Measurements from ENCODE around the gene INPP5D. TPM values are rescaled to one million over a fixed set of nuclear protein-coding genes. Genes with fewer than 3 reads are reported as not detected.

The INPP5D gene
- total RNA-seq (2016; rRNA removed; fragmentation: Illumina TruSeq; extraction: Trizol) = 17.7 and 18.0 TPM in 2 replicates
- total RNA-seq (2016; cell fraction: cytosol; rRNA removed; fragmentation: Illumina TruSeq; extraction: Trizol; ENCODE audit: low read depth) = 4.6 and 5.5 TPM in 2 replicates
- total RNA-seq (2016; cell fraction: insoluble cytoplasmic fraction; rRNA removed; fragmentation: Illumina TruSeq; extraction: Trizol) = 15.5 and 19.4 TPM in 2 replicates
- total RNA-seq (2016; cell fraction: membrane; rRNA removed; fragmentation: Illumina TruSeq; extraction: Trizol) = 12.4 TPM in 2 replicates
- 15.5 and 17.7 TPM in 2 replicates for total RNA-seq (2016; cell fraction: nucleus; rRNA removed; fragmentation: Illumina TruSeq; extraction: Trizol)
- polyA plus RNA-seq (2011; rRNA removed) = 16.1 and 16.7 TPM in 2 replicates
- 7.7 and 8.6 TPM in 2 replicates for polyA plus RNA-seq (2011; cell fraction: cytosol; rRNA removed)
- polyA plus RNA-seq (2011; cell fraction: nucleus; rRNA removed) = 55.2 and 72.1 TPM in 2 replicates
- polyA plus RNA-seq (2012) = 36.4 and 42.1 TPM in 2 replicates
- polyA plus RNA-seq (2016; cell fraction: cytosol; fragmentation: Illumina TruSeq; extraction: Trizol; ENCODE audit: low read depth) = 2.5 and 2.6 TPM in 2 replicates
- 16.3 and 21.7 TPM in 2 replicates for polyA plus RNA-seq (2016; cell fraction: insoluble cytoplasmic fraction; fragmentation: Illumina TruSeq; extraction: Trizol; ENCODE audit: low read depth)
- polyA plus RNA-seq (2016; cell fraction: membrane; fragmentation: Illumina TruSeq; extraction: Trizol; ENCODE audit: low read depth) = 8.3 and 8.6 TPM in 2 replicates
- polyA plus RNA-seq (2016; cell fraction: nucleus; fragmentation: Illumina TruSeq; extraction: Trizol; ENCODE audit: insufficient read depth, low read depth) = 28.7 and 30.7 TPM in 2 replicates
- 0.09 and 29.9 TPM in 2 replicates for polyA minus RNA-seq (2011; rRNA and poly(A)+ RNA removed; ENCODE audit: low replicate concordance)
- 15.4 and 25.3 TPM in 2 replicates for polyA minus RNA-seq (2011; cell fraction: cytosol; rRNA and poly(A)+ RNA removed)
- 36.4 and 40.5 TPM in 2 replicates for polyA minus RNA-seq (2011; cell fraction: nucleus; rRNA and poly(A)+ RNA removed)
- percentile 66 among the genes with signal in this experiment for Bru-seq, nascent RNA
- percentile 68 among the genes with signal in this experiment for BruChase-seq, experiment 1, labeled RNA remaining after a 6-hour chase
- BruChase-seq, experiment 2, labeled RNA remaining after a 2-hour chase = percentile 63 among the genes with signal in this experiment
- long read RNA-seq, experiment 1, full-length matches to known transcripts = 2 of 13 reads
- long read RNA-seq, experiment 1, partial matches to known transcripts = 8 of 13 reads
- long read RNA-seq, experiment 1, other reads (novel, unspliced or antisense) = 3 of 13 reads
- long read RNA-seq, experiment 2, full-length matches to known transcripts = 16 of 112 reads
- long read RNA-seq, experiment 2, partial matches to known transcripts = 51 of 112 reads
- long read RNA-seq, experiment 2, other reads (novel, unspliced or antisense) = 45 of 112 reads

DNA sequence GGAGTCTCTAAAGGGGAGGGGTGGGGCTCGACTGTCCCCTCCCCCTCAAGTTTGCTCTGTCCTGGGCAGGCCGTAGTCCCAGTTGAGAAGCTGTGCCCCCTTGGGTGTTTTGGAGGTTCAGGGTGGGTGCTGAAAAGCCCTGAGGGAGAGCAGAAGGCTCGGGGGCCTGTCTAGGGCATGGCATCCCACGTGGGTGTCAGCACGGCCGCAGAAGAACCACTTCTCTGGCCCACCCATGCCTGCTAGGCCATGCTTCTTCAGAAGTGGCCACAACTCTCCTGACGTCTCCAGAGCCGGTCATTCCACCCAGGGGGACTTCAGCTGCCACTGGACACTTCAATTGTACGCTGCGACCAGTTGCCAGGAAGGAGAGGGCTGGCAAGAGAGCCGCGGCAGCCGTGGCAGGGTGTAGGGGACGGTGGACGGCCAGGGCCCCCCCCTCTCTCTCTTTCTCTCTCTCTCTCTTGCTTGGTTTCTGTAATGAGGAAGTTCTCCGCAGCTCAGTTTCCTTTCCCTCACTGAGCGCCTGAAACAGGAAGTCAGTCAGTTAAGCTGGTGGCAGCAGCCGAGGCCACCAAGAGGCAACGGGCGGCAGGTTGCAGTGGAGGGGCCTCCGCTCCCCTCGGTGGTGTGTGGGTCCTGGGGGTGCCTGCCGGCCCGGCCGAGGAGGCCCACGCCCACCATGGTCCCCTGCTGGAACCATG lies at the start of gene INPP5D:
Gene INPP5D (plus strand): TSS at position 546 of the 704 bp plus-strand sequence. CDS start 137 bp downstream, at position 683.
- Histone ChIP-seq H3K9ac (ENCODE audit: insufficient read depth, low read depth, low read length) (peak within 1 kb of the TSS; percentile 72), H3K4me2 (ENCODE audit: low read depth, low read length) (peak within 1 kb of the TSS; percentile 97), H3K79me2 (ENCODE audit: insufficient read depth, low read length) (no peaks in the 10 kb centered on the region), H3K27me3 (ENCODE audit: control insufficient read depth in 1 of 2, insufficient read depth in 2 of 2, low read length in 2 of 2) (no peaks in the 10 kb centered on the region; a peak in 1 of 5 replicates), H3K4me1 (ENCODE audit: insufficient read depth, low read length) (peaks cover 65% of the 10 kb centered on the region), H3K36me3 (replicated peaks in 1 of 2; ENCODE audit: control insufficient read depth in 1 of 2, insufficient read depth in 2 of 2, low read length in 2 of 2) (no peaks in the 10 kb centered on the region), H4K20me1 (ENCODE audit: insufficient read depth, low read length) (0 out of 2 replicates have a peak, but pooled peaks cover 3% of the 10 kb centered on the region), H2AFZ (ENCODE audit: low read length) (peak within 1 kb of the TSS; percentile 24), H3K4me3 (replicated peaks in 1 of 3; ENCODE audit: insufficient read depth in 1 of 3, low read depth in 2 of 3, low read length in 3 of 3) (peak within 1 kb of the TSS; percentile 66 to 87 (median 80)), H3K27ac (ENCODE audit: extremely low read length, insufficient read depth, low read length) (peak within 1 kb of the TSS; percentile 82), H3K9me3 (ENCODE audit: low read length) (no peaks in the 10 kb centered on the region)
- CTCF ChIA-PET (ENCODE audit: low intra/inter-chr PET ratio, low total read pairs) = no interaction called here
- FAIRE-seq = no peak
- TSS peak; percentile 75 for BruUV-seq (replicated peaks)
- in situ Hi-C loops (cut with HindIII; ENCODE audit: extremely low pct_ligation_motif_present, low pct_unique_long_range_greater_than_20kb) = no loop called here
- ATAC-seq = peak; percentile 10
- POLR2A ChIA-PET = interaction anchor here (0.8 to 4.0 kb wide), 15 partner anchors 10 to 205 kb away, joined by 3 to 40 read pairs (median 4); partner anchors contain the start of genes ATG16L1 and NGEF
- intact Hi-C loops (cut with micrococcal nuclease; ENCODE audit: unreplicated experiment) = loop anchor here (1.0 to 5.0 kb wide), 3 partner anchors 62 to 203 kb away; no protein-coding TSS in a partner anchor
- peak; percentile 59 for DNase-seq (ENCODE audit: low spot score)
- 15% methylated on average over 23 of the region's 26 CpGs for whole genome bisulfite sequencing (ENCODE audit: low lambda C conversion rate)
- TF ChIP-seq NFRKB (IDR thresholded peaks at IDR 0.05) (no peak), PTBP1 (IDR thresholded peaks at IDR 0.05; ENCODE audit: low read depth, low read length, poor library complexity, severe bottlenecking) (no peak), TMF1 (CRISPR knock-in tag; IDR thresholded peaks at IDR 0.05; ENCODE audit: low read depth) (no peak; the same call in 1 of the 2 replicates), GABPA (IDR thresholded peaks at IDR 0.05; ENCODE audit: low read depth, low read length) (no peak), GABPA (CRISPR knock-in tag; IDR thresholded peaks at IDR 0.05; ENCODE audit: low read depth) (peak; percentile 73), ZNF3 (CRISPR knock-in tag; IDR thresholded peaks at IDR 0.05) (peak; percentile 31), RORA (CRISPR knock-in tag; IDR thresholded peaks at IDR 0.05) (no peak), MIER3 (CRISPR knock-in tag; IDR thresholded peaks at IDR 0.05; ENCODE audit: borderline replicate concordance) (peak; percentile 17; the same call in 1 of the 2 replicates), KLF6 (CRISPR knock-in tag; IDR thresholded peaks at IDR 0.05) (0 out of 2 replicates have a peak, but pooled peaks have one; percentile 28)
- TF ChIP-seq, protein P1, sequence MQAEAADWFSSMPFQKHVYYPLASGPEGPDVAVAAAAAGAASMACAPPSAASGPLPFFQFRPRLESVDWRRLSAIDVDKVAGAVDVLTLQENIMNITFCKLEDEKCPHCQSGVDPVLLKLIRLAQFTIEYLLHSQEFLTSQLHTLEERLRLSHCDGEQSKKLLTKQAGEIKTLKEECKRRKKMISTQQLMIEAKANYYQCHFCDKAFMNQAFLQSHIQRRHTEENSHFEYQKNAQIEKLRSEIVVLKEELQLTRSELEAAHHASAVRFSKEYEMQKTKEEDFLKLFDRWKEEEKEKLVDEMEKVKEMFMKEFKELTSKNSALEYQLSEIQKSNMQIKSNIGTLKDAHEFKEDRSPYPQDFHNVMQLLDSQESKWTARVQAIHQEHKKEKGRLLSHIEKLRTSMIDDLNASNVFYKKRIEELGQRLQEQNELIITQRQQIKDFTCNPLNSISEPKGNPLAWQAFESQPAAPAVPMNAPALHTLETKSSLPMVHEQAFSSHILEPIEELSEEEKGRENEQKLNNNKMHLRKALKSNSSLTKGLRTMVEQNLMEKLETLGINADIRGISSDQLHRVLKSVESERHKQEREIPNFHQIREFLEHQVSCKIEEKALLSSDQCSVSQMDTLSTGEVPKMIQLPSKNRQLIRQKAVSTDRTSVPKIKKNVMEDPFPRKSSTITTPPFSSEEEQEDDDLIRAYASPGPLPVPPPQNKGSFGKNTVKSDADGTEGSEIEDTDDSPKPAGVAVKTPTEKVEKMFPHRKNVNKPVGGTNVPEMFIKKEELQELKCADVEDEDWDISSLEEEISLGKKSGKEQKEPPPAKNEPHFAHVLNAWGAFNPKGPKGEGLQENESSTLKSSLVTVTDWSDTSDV (CRISPR knock-in tag; IDR thresholded peaks at IDR 0.05) = peak; percentile 41; the same call in 1 of the 2 replicates
- TF ChIP-seq, protein P2, sequence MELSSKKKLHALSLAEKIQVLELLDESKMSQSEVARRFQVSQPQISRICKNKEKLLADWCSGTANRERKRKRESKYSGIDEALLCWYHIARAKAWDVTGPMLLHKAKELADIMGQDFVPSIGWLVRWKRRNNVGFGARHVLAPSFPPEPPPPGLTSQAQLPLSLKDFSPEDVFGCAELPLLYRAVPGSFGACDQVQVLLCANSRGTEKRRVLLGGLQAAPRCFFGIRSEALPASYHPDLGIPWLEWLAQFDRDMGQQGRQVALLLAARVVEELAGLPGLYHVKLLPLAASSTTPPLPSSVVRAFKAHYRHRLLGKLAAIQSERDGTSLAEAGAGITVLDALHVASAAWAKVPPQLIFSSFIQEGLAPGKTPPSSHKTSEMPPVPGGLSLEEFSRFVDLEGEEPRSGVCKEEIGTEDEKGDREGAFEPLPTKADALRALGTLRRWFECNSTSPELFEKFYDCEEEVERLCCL (CRISPR knock-in tag; IDR thresholded peaks at IDR 0.05; ENCODE audit: borderline replicate concordance) = no peak
- TF ChIP-seq, protein P3, sequence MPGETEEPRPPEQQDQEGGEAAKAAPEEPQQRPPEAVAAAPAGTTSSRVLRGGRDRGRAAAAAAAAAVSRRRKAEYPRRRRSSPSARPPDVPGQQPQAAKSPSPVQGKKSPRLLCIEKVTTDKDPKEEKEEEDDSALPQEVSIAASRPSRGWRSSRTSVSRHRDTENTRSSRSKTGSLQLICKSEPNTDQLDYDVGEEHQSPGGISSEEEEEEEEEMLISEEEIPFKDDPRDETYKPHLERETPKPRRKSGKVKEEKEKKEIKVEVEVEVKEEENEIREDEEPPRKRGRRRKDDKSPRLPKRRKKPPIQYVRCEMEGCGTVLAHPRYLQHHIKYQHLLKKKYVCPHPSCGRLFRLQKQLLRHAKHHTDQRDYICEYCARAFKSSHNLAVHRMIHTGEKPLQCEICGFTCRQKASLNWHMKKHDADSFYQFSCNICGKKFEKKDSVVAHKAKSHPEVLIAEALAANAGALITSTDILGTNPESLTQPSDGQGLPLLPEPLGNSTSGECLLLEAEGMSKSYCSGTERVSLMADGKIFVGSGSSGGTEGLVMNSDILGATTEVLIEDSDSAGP (CRISPR knock-in tag; IDR thresholded peaks at IDR 0.05; ENCODE audit: borderline replicate concordance) = peak; percentile 75; the same call in 1 of the 2 replicates
